Stimulated activated CD4-positive, alpha-beta T cell treated with anti-CD3 and anti-CD28 coated beads, Interleukin-12 subunit alpha, Interleukin-12 subunit beta, amount 100 ng/mL, for 4 hours (primary cell): ENCODE measurements around the gene TMEM232.

ENCODE experiments used
- DNase-seq: peaks from one replicate; pipeline ENCODE4 v3.0.0-alpha.2; 2020

Gene TMEM232

GRCh38 chr5:110377943-110378342 is 348.5 kb downstream of the TMEM232 start:
- no peak for DNase-seq

GRCh38 chr5:110377361-110377760 is 349.1 kb downstream of the TMEM232 start:
- no peak for DNase-seq

GRCh38 chr5:110376281-110376951 is 350.1 kb downstream of the TMEM232 start:
- DNase-seq = no peak

GRCh38 chr5:110371725-110372041 is 354.8 kb downstream of the TMEM232 start:
- DNase-seq = no peak

- DNase-seq = no peak
Observed at GRCh38 chr5:110371011-110371724, 355.3 kb downstream of the TMEM232 start.
